Ovary (tissue), 9 donors: ENCODE measurements around the gene TSGA10IP. TPM values are rescaled to one million over a fixed set of nuclear protein-coding genes. Genes with fewer than 3 reads are reported as not detected.

Experiments
- DNase-seq, 5 donors: peaks; one replicate each; pipeline ENCODE4 v3.0.0-alpha.2; 2019 to 2020
- H3K27ac ChIP-seq, 2 donors: fragments of 200-600 bp; one replicate each; pipeline versions ENCODE4 v1.5.1 to v1.8.0; 2019 to 2022
- H3K27me3 ChIP-seq: fragments of 200-600 bp; one replicate; pipeline ENCODE4 v1.8.0; 2022
- H3K36me3 ChIP-seq: fragments of 200-600 bp; sonication (generic); one replicate; pipeline ENCODE4 v1.5.1; 2019
- H3K4me1 ChIP-seq: one replicate; pipeline ENCODE4 v1.8.1; 2013; ENCODE audit warnings: mild to moderate bottlenecking, moderate library complexity; ENCODE audit not compliant: insufficient read depth
- H3K4me3 ChIP-seq: fragments of 200-600 bp; sonication (generic); one replicate; pipeline ENCODE4 v1.5.1; 2017
- H3K9me3 ChIP-seq, 2 donors: fragments of 200-600 bp in 1 of 2; sonication (generic) in 1 of 2; one replicate each; pipeline versions ENCODE4 v1.5.1 to v1.8.1; 2013 to 2019; ENCODE audit warnings: mild to moderate bottlenecking in 1 of 2, moderate library complexity in 1 of 2
- EP300 ChIP-seq: sonication (generic); formaldehyde crosslinking; IDR thresholded peaks from one replicate; pipeline ENCODE4 v1.6.1; 2017; ENCODE audit warnings: antibody characterized with exemption
- POLR2A ChIP-seq: fragments of 450-650 bp; IDR thresholded peaks from one replicate; pipeline ENCODE4 v1.6.1; 2017; ENCODE audit warnings: antibody characterized with exemption, mild to moderate bottlenecking, moderate library complexity
- WGBS, 3 donors: extraction: QIAGEN DNeasy Blood & Tissue Kit in 1 of 3; methylation state at CpG; one replicate each; pipeline versions ENCODE4 v1.1.5 to v1.1.7; 2013 to 2017; 5-methylcytosine and 5-hydroxymethylcytosine counted together
- intact Hi-C, 4 donors: fragments of 100-400 bp; cut with DNase I; formaldehyde crosslinking; loops; one replicate each; pipeline versions ENCODE4 v1.11.0 to v1.15.1; 2022 to 2023
- polyA plus RNA-seq, 2 donors: library from polyadenylated mRNA; stranded (reverse); fragments of 200-250 nt in 1 of 2; fragments of 350-450 nt in 1 of 2; fragmentation: Illumina TruSeq in 1 of 2; extraction: RNeasy Lipid Tissue Mini Kit (QIAGEN cat#74804) in 1 of 2; gene quantifications; one replicate each; pipeline ENCODE4 v1.2.3, GENCODE V29; 2013 to 2014
- total RNA-seq, 7 donors: library from RNA; depleted of rRNA in 2 of 7; stranded (reverse); fragments of >200 nt in 2 of 7; fragmentation: NEBNext Ultra II Directional in 3 of 7; extraction: Animal tissue kit (Norgen Biotek cat#: 25700) in 3 of 7; gene quantifications; one replicate each; pipeline versions ENCODE4 v1.1.0 to v1.2.4, GENCODE V29; 2016 to 2023
- TF ChIP-seq, protein P1 (sequence below), 3 donors: fragments of 450-650 bp in 2 of 3; fragments of 200-600 bp in 1 of 3; IDR thresholded peaks; one replicate each; pipeline versions ENCODE4 v1.5.1 to v1.8.0; 2016 to 2022; ENCODE audit warnings: antibody characterized with exemption in 3 of 3, mild to moderate bottlenecking in 1 of 3
- donor health status: DM: no; HTN: no; CAD: no; lungs with moderate emphysema.
- donor health status: DM: no; HTN: no; CAD: no.
- donor health status: Bipolar disorder and iron deficiency.
- donor health status: DM: yes; HTN: yes; CAD: no.
- donor health status: DM: no; HTN: no; CAD: no.
- donor health status: DM: yes; HTN: yes; CAD: no.

The TSGA10IP gene
- total and polyA plus RNA-seq, 9 donors: not detected

DNA sequence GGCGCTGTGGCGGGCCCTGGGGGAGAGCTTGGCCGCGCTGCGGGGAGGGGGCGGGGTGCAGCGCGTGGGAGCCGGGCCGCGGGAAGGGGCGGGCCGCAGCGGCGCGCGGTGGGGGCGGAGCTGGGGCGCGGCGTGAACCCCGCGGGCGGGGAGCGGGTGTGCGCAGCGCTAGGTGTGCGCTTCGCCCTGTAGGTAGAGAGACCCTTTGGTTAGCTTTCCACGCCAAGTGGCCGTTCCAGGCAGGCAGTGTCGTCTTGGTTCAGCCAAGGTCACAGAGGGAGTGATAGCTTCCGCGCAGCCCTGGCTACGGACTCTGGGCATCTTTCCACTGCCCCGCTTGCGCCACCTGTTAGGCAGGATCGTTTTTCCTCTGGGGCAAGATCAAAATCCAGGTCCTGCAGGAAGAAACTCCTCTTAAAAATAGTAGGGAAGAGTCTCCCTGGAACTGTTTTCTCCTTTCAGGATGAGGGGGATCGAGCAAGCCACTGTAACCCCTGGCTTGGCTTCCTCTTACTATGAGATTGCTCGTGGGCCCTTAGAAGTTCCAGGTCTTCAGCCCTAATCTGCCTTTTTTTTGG, 57.5 kb downstream of the TSGA10IP start:
- Histone ChIP-seq H3K27ac (peak overlapping the region; percentile 79 to 81), H3K27me3 (no peaks in the 10 kb centered on the region), H3K4me3 (peak overlapping the region; percentile 74), H3K4me1 (peaks cover 5% of the 10 kb centered on the region), H3K36me3 (no peaks in the 10 kb centered on the region), H3K9me3 (no peaks in the 10 kb centered on the region)
- peak; percentile 62 to 77 (median 71) for DNase-seq
- TF ChIP-seq, protein P1, sequence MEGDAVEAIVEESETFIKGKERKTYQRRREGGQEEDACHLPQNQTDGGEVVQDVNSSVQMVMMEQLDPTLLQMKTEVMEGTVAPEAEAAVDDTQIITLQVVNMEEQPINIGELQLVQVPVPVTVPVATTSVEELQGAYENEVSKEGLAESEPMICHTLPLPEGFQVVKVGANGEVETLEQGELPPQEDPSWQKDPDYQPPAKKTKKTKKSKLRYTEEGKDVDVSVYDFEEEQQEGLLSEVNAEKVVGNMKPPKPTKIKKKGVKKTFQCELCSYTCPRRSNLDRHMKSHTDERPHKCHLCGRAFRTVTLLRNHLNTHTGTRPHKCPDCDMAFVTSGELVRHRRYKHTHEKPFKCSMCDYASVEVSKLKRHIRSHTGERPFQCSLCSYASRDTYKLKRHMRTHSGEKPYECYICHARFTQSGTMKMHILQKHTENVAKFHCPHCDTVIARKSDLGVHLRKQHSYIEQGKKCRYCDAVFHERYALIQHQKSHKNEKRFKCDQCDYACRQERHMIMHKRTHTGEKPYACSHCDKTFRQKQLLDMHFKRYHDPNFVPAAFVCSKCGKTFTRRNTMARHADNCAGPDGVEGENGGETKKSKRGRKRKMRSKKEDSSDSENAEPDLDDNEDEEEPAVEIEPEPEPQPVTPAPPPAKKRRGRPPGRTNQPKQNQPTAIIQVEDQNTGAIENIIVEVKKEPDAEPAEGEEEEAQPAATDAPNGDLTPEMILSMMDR (IDR thresholded peaks at IDR 0.05): no peak
- TF ChIP-seq EP300 (no peak), POLR2A (no peak)
- intact Hi-C loops: no loop called here
- WGBS, 3 donors: 0 to 1% (median 0%) methylated on average over 34 to 40 of the region's 40 CpGs

- Histone ChIP-seq H3K4me3 (peak overlapping the region; percentile 74), H3K27ac (peak overlapping the region in 1 of 2 donors; percentile 79), H3K9me3 (no peaks in the 10 kb centered on the region), H3K27me3 (no peaks in the 10 kb centered on the region), H3K36me3 (no peaks in the 10 kb centered on the region), H3K4me1 (peaks cover 5% of the 10 kb centered on the region)
- 52 to 74% (median 54%) methylated on average over 6 of the region's 6 CpGs for WGBS, 3 donors
- no peak for TF ChIP-seq POLR2A
- intact Hi-C loops: no loop called here
- no peak for DNase-seq
These were observed 58.0 kb downstream of the TSGA10IP start for GRCh38 chr11:66003291-66003690.

DNA sequence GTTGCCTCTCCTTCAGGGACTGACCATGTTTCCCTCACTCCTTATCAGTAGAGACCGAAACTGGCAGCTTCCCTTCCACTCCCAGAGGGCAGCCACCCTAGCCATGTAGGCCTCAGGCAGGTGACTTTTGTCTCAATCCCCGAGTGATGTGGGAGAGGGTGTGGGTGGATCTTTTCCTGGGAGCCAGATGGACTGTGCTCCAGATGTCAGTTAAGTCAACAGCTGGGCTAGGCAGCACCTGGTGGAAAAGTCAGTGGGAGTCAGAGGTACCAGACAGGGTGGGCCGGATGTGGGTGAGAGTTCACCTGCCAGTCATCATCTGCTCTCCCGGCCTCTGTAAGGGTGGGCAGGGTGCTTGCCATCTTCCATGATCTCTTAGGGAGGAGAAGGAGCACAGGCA, 58.9 kb downstream of the TSGA10IP start:
- no peaks in the 10 kb centered on the region for H3K27me3 ChIP-seq
- H3K9me3 ChIP-seq: no peaks in the 10 kb centered on the region
- no peak for TF ChIP-seq POLR2A
- TF ChIP-seq, protein P1 (IDR thresholded peaks at IDR 0.05): no peak
- no peak for TF ChIP-seq EP300
- H3K4me3 ChIP-seq: no peak overlapping the region
- no peaks in the 10 kb centered on the region for H3K36me3 ChIP-seq
- WGBS, 3 donors: 64 to 68% (median 66%) methylated on average over 4 of the region's 4 CpGs
- DNase-seq: no peak
- H3K27ac ChIP-seq: no peak overlapping the region
- H3K4me1 ChIP-seq: peaks cover 5% of the 10 kb centered on the region
- intact Hi-C loops: no loop called here

- 67 to 86% (median 77%) methylated on average over 12 to 13 of the region's 13 CpGs for WGBS, 3 donors
These were observed 61.0 kb downstream of the TSGA10IP start for GRCh38 chr11:66006134-66006890.

DNA sequence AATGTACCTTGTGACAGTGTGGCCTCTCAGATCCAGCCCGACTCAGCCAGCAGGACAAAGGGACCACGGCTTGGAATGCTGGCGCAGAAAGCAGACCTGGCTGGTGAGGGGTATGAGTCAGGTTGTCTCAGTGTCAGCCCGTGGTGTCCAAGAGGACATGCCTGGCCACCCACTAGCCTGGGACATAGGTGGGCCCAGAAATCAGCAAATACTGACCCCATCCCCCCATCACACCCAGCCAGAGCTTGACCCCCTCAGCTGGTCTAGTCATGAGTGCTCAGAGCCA, 61.6 kb downstream of the TSGA10IP start:
- H3K27ac ChIP-seq: no peak overlapping the region
- WGBS, 3 donors: 68 to 92% (median 75%) methylated on average over 3 to 4 of the region's 4 CpGs
- no peak overlapping the region for H3K4me3 ChIP-seq
- peaks cover 5% of the 10 kb centered on the region for H3K4me1 ChIP-seq
- intact Hi-C loops: no loop called here
- no peak for DNase-seq
- no peaks in the 10 kb centered on the region for H3K9me3 ChIP-seq
- H3K36me3 ChIP-seq: no peaks in the 10 kb centered on the region
- no peak for TF ChIP-seq POLR2A
- TF ChIP-seq, protein P1 (IDR thresholded peaks at IDR 0.05): no peak
- H3K27me3 ChIP-seq: no peaks in the 10 kb centered on the region

More at GRCh38 chr11:66006134-66006890, 61.0 kb downstream of the TSGA10IP start:
- intact Hi-C loops: no loop called here
- no peak overlapping the region for H3K4me3 ChIP-seq
- no peak for DNase-seq
- TF ChIP-seq POLR2A (no peak), EP300 (no peak)
- no peaks in the 10 kb centered on the region for H3K9me3 ChIP-seq
- no peak overlapping the region for H3K27ac ChIP-seq
- no peaks in the 10 kb centered on the region for H3K27me3 ChIP-seq
- H3K4me1 ChIP-seq: peaks cover 5% of the 10 kb centered on the region
- H3K36me3 ChIP-seq: no peaks in the 10 kb centered on the region
